HG02970 (cell line): Measurements from ENCODE around the gene TP63.

Experiments used
- ATAC-seq: cut with Tn5 transposase; IDR thresholded peaks from one replicate; pipeline ENCODE4 v1.9.1; 2021; ENCODE audit warnings: mild to moderate bottlenecking, moderate library complexity, moderate number of reproducible peaks; ENCODE audit not compliant: unreplicated experiment, low FRiP score

TP63 gene

GRCh38 chr3:189772584-189772983 lies 141.4 kb downstream of the TP63 start:
- ATAC-seq, result no peak

GRCh38 chr3:189773056-189773455 lies 141.9 kb downstream of the TP63 start:
- no peak for ATAC-seq

GRCh38 chr3:189776149-189776824 lies 145.1 kb downstream of the TP63 start:
- ATAC-seq, result no peak

GRCh38 chr3:189778340-189778950 lies 147.3 kb downstream of the TP63 start:
- no peak for ATAC-seq

GRCh38 chr3:189779166-189779565 lies 148.0 kb downstream of the TP63 start:
- no peak for ATAC-seq

GRCh38 chr3:189780546-189781270 lies 149.5 kb downstream of the TP63 start:
- no peak for ATAC-seq

GRCh38 chr3:189781415-189781814 lies 150.2 kb downstream of the TP63 start:
- ATAC-seq, result no peak

GRCh38 chr3:189786479-189787064 lies 155.4 kb downstream of the TP63 start:
- ATAC-seq, result no peak

GRCh38 chr3:189787191-189787590 lies 156.0 kb downstream of the TP63 start:
- no peak for ATAC-seq

- no peak for ATAC-seq
Measured at GRCh38 chr3:189787632-189788031, 156.4 kb downstream of the TP63 start.

GRCh38 chr3:189789432-189789831 lies 158.2 kb downstream of the TP63 start:
- ATAC-seq, result no peak

GRCh38 chr3:189790658-189791057 lies 159.5 kb downstream of the TP63 start:
- no peak for ATAC-seq

- ATAC-seq, result no peak
Measured at GRCh38 chr3:189792046-189792929, 161.1 kb downstream of the TP63 start.

- no peak for ATAC-seq
Measured at GRCh38 chr3:189794518-189794917, 163.3 kb downstream of the TP63 start.

GRCh38 chr3:189797103-189797750 lies 166.0 kb downstream of the TP63 start:
- ATAC-seq, result no peak

GRCh38 chr3:189799366-189799765 lies 168.2 kb downstream of the TP63 start:
- ATAC-seq, result no peak

GRCh38 chr3:189800436-189800835 lies 169.2 kb downstream of the TP63 start:
- no peak for ATAC-seq

- no peak for ATAC-seq
Measured at GRCh38 chr3:189803254-189803653, 172.1 kb downstream of the TP63 start.

GRCh38 chr3:189805375-189806067 lies 174.3 kb downstream of the TP63 start:
- no peak for ATAC-seq
